GM19438 (cell line): Measurements from ENCODE around the gene SLCO3A1.
"Not testable (repeated sequence)": the region's sequence is repeated elsewhere in the genome, so short reads cannot be mapped to it uniquely, and the experiment has no call there.

Experiments used
- ATAC-seq: cut with Tn5 transposase; IDR thresholded peaks from one replicate; pipeline ENCODE4 v1.9.1; 2021; ENCODE audit warnings: low read depth; ENCODE audit not compliant: unreplicated experiment

Gene SLCO3A1

GRCh38 chr15:92059036-92059970 lies 205.8 kb downstream of the SLCO3A1 start:
- ATAC-seq, result no peak

DNA sequence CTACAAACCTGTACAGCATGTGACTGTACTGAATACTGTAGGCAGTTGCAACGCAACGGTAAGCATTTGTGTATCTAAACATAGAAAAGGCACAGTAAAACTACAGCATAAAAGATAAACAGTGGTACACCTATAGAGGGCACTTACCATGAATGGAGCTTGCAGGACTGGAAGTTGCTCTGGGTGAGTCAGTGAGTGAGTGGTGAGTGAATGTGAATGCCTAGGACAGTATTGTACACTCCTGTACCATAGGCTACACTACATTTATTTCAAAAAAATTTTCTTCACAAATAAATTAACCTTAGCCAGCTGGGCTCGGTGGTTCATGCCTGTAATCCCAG lies 206.4 kb downstream of the SLCO3A1 start:
- ATAC-seq, result not testable (repeated sequence)

- no peak for ATAC-seq
Observed at GRCh38 chr15:92061511-92062195, 208.1 kb downstream of the SLCO3A1 start.

DNA sequence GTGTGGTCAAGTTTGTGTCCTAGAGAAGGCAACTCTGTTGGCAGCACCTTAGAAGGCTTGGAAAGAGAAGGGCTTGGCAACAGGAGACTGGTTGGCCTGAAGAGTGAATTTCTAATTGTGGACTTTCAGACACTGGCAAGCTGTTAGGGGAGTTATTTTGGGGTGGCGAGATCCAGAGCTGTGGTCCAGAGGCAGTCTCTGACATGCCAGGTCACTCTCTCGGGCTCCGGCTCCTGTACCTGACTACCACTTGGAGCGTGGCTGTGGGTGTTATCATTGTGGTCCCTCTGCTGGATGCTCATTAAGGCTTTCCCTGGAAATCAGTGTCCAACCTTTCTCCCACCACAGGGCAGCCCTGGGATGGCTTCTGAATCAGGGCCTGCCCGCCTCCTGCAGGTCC lies 209.0 kb downstream of the SLCO3A1 start:
- no peak for ATAC-seq

GRCh38 chr15:92068121-92068520 lies 214.6 kb downstream of the SLCO3A1 start:
- ATAC-seq, result no peak

- peak; percentile 47 for ATAC-seq
Observed at GRCh38 chr15:92069308-92070250, 216.1 kb downstream of the SLCO3A1 start.

DNA sequence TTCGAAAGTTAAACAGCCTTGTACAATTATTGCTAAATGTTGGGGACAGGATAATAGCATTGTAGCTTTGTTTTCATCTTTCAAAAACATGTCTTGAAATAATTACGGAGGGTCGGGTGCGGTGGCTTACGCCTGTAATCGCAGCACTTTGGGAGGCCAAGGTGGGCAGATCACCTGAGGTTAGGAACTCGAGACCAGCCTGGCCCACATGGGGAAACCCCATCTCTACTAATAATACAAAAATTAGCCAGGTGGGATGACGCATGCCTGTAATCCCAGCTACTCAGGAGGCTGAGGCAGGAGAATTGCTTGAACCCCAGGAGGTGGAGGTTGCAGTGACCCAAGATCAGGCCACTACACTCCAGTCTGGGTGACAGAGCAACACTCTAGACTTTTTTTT lies 216.7 kb downstream of the SLCO3A1 start:
- ATAC-seq, result not testable (repeated sequence)

DNA sequence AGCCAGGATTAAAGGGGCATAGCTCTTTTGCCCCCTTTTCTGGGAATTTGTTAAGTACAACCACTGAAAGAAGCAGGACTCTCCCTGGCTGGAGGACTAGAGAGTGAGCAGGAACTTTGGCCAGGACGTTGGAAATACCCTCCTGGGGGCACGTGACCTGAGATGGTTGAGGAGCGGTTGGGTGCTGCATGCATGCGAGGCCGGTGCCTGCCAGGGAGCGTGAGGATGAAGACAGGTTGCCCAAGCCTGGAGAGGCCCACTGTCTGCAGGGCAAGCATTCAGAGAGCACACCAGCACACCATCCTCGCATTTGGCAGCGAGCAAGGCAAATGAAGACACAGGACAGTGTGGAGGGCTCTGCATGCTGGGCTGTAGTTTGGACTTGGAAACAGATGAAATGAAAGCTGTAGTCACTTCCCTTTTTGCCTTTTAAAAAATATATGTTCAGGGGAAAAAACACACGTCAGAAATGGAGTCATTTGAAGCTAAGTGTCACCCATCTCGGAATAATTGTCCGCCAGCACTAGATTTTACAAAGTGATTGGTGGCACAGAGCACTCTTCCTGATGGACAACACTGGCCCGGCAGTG lies 217.6 kb downstream of the SLCO3A1 start:
- ATAC-seq, result no peak

- no peak for ATAC-seq
Observed at GRCh38 chr15:92073044-92073785, 219.7 kb downstream of the SLCO3A1 start.

DNA sequence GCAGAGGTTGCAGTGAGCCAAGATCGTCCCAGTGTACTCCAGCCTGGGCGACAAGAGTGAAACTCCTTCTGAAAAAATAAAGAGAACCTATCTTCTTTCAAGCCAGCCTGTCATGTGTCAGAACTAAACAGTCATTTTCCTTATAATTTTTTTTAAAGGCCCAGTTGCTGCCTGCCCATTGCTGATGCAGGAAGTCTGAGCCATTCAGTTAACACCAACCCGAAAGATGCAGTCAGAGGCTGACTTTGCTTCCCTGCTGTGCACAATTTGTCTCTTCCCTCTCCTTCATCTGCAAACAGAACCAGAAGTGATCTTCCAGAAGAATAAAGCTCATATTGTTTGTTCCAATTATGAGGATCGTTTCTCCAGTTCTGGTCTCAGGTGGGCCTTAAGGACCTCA lies 220.6 kb downstream of the SLCO3A1 start:
- ATAC-seq, result no peak

DNA sequence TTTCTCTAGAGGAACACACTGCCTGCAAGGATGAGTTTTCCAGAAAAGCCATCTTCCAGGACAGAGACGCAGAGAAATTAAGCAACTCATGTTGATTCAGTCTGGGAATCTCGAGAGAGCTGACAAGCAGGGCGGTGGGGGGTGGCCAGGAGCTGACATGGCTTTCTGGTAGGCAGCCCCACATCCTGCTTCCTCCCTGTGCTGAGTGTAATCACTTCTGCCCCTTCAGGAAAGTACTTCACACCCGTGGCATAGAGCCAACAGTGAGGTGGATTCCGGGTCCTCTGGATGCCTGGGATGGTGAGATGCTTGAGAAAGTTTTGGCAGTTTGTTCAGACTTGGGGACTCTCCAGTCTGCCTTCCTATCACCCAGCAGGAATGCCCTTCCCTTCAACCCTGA lies 221.1 kb downstream of the SLCO3A1 start:
- no peak for ATAC-seq

GRCh38 chr15:92075764-92076163 lies 222.3 kb downstream of the SLCO3A1 start:
- ATAC-seq, result no peak

DNA sequence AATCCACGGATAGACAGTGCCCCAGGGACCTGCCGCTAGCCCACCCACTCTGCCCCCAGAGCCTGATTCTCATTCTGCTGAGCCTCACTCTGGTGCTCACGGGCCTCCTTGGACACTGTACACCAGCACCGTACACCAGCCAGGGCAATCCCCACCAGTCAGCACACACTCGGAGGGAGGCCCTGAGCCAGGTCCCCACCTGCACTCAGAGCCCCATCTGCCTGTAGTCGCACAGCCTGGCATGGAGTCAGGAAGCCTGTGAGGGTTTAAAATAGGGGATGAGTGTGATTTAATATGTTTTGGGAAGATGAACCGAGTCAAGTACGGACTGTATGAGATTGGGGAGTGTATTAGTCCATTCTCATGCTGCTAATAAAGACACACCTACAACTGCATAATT lies 223.0 kb downstream of the SLCO3A1 start:
- no peak for ATAC-seq

DNA sequence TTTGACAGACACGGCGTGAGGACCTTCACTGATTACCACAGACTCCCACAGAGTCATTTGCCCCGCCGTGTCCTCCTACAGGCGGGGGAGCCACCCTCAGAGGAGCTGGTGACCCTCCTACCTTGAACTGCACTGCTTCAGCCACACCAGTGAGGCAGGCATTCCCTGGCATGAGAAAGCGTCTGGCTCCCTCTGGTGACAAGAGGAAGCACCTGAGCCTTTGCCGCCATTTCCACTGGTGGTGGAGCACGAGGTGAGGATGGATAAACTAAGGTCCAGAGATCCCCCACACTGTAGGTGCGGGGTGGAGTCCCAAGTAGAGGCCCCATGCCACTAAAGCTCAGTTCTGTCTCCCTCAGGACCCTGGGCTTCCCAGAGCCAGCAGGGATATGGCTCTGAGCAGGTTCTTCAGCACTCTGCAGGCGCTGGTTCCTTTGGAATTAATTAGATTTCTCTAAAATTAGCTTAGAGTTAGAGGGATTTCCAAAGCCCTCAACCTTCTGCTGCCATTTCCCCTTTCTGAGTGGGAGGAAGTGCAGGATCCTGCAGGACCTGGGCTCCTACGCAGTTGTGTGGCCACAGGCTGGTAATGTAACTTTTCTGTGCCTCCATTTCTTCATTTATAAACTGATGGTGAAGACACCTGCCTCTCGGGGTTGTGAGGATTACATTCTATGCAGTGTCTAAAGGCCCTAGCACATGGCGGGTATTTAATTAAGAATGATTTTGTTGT lies 224.0 kb downstream of the SLCO3A1 start:
- peak; percentile 73 for ATAC-seq

- no peak for ATAC-seq
Observed at GRCh38 chr15:92078270-92078669, 224.8 kb downstream of the SLCO3A1 start.

DNA sequence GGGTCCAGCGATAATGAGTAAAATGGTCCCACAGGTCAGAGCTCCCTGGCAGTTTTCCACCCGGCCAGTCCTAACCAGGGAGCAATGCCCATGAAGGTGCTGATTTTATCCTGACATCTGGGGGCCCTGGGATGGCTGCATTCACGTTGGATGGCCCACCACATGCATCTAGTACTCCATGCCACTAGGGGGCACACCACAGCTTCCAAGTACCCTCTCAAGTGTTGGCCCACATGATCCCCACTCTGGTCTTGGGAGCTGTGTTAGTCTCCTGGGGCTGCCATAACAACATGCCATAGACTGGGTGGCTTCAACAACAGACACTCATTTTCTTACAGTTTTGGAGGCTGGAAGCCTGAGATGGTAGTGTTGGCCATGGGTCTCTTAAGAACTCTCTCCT lies 225.5 kb downstream of the SLCO3A1 start:
- no peak for ATAC-seq

- ATAC-seq, result no peak
Observed at GRCh38 chr15:92079647-92080255, 226.2 kb downstream of the SLCO3A1 start.

GRCh38 chr15:92082006-92082843 lies 228.7 kb downstream of the SLCO3A1 start:
- ATAC-seq, result no peak
